HG02973 (cell line): ENCODE measurements around the gene GAL3ST3.

Experiments used
- ATAC-seq: cut with Tn5 transposase; IDR thresholded peaks from one replicate; pipeline ENCODE4 v1.9.1; 2021; ENCODE audit warnings: moderate library complexity; ENCODE audit not compliant: unreplicated experiment

GAL3ST3 gene

GRCh38 chr11:66069715-66070603 lies 21.0 kb upstream of the GAL3ST3 start, which contains the start of gene PACS1:
Gene PACS1 (plus strand): TSS chr11:66070272. CDS start chr11:66070487, 215 bp downstream.
- peak; percentile 39 for ATAC-seq

DNA sequence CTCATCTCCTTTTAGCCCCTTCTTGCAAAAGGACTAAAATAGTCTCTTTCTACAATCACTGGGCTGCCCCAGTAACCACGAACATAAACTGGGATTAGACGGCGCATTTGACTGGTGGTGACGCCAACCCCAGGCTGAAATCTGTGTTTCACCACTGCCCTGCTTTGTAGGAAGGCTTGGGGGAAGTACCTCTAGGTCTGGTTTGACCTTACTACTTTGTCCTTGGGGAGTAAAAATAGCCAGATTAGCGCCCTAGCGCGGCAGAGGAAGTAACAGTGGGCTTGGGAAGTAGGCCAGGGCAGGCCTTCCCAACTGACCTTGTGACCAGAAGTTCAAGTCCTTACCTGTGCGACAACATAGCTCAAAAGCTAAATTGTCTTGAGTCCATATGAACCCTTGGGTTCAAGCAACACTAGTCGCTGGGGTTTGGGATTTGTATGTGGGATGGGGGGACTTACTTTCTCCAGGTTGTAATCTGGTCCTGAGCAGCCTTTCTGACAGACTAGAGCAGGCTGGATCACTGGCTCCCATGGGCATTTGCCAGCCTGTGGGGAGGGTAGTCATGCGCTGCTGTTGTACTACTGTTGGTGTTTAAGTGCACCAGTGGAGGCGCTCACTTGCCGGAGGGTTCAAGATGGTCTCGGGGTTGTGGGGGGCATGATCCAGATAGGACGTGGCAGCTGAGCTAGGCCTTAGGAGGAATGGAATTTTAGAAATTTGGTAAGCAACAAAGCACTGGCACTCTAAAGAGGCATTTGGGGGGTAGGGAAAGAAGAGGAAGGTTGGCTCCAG lies 20.2 kb upstream of the GAL3ST3 start:
- ATAC-seq, result no peak

GRCh38 chr11:66068154-66068821 lies 19.3 kb upstream of the GAL3ST3 start:
- ATAC-seq, result no peak

- no peak for ATAC-seq
Measured at GRCh38 chr11:66067640-66068039, 18.7 kb upstream of the GAL3ST3 start.

GRCh38 chr11:66066751-66067150 lies 17.8 kb upstream of the GAL3ST3 start:
- no peak for ATAC-seq

GRCh38 chr11:66064571-66064970 lies 15.6 kb upstream of the GAL3ST3 start:
- ATAC-seq, result no peak

DNA sequence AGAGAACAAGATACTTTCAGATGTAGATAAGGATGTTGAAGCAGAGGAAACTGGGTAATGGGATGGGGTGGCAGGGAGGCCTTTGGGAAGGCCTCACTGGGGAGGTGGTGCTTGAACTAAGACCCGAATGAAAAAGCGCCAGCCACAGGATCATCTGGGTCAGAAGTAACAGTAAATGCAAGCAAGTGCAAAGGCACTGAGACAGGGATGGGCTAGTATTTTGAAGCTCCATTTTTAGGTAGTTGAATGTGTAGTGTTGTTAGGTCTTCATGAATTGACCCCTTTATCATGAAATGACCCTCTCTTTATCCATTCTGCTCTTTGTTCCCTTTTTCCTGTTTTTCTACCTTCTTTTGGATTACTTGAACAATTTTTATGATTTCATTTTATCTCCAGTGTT lies 14.9 kb upstream of the GAL3ST3 start:
- no peak for ATAC-seq

DNA sequence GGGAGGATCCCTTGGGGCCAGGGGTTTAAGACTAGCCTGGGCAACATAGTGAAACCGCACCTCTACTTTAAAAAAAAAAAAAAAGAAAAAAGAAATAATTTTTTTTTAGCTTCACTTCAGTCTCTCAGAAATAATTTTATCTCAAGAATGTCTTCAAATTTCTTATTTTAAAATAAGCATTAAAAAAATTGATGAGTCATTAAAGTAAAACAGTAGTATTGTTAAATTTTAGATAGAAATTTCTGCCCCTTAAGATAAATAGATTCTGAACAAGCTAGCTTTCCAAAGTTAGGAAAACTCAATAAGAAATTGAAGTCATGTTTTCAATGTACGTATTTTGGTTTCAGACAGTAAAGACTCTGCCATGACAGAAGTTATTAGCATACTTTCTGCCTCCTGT lies 13.4 kb upstream of the GAL3ST3 start:
- ATAC-seq, result no peak

DNA sequence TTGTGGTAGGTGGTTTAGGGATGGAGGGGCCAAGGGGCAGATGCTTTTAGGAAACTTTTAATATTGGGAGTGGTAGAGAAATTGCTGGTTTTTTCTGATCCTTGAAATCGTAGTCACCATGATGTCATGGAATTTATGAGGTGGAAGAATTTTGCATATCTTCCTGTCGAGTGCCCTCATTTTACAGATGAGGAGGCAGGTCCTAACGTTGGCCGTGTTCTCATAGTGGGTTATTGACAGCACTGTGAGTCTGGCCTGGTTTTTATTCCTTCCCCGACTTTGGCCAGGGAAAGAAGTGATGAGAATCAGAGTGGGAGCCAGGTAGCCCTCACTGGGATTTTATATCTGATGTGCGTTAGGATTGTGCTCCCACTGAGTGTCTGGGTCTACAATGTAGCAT lies 12.3 kb upstream of the GAL3ST3 start:
- ATAC-seq, result no peak

- no peak for ATAC-seq
Measured at GRCh38 chr11:66059966-66060680, 11.2 kb upstream of the GAL3ST3 start.

DNA sequence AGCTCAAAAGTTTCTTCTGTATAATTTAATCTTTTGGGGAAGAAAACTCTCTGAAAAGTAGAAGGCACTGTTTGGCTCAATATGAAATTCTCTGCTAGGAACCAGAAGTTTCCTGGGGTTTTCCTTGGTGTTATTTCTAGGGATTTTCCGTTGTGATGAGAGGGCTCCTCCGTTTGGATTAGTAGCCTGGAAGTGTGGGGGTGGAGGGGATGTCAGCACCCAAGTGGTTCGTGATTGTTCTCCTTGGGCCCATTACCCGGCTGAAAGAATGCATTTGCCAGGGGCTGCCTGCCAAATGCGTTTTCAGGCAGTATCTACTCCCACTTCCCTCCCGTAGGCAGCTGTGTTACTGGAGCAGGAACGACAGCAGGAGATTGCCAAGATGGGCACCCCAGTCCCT lies 7.5 kb upstream of the GAL3ST3 start:
- ATAC-seq, result no peak

DNA sequence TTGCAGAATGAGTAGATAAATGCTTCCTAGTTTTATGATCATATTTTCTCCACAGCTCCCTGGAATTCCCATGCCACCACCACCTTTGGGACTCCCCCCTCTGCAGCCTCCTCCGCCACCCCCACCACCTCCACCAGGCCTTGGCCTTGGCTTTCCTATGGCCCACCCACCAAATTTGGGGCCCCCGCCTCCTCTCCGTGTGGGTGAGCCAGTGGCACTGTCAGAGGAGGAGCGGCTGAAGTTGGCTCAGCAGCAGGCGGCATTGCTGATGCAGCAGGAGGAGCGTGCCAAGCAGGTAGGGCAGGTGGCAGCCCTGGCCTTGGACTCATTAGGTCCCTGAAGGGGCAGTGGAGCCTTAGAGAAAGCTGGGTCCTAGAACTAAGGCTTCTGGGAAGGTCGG lies 6.1 kb upstream of the GAL3ST3 start:
- ATAC-seq, result no peak

DNA sequence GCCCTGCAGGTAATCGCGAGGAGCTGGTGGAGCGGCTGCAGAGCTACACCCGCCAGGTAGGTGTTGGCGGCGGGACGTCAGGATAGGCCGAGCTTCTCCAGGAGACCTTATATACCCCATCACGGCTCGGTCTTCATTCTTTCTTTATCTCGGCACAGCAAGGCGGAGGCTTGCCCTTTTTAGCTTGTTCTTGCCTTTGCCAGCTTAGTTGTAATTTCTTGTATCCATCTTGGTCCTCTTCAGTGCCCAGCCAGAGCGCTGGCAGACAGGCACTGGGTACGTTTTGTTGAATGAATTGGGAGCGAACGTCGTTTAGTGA lies 3.7 kb upstream of the GAL3ST3 start:
- ATAC-seq, result peak; percentile 12

DNA sequence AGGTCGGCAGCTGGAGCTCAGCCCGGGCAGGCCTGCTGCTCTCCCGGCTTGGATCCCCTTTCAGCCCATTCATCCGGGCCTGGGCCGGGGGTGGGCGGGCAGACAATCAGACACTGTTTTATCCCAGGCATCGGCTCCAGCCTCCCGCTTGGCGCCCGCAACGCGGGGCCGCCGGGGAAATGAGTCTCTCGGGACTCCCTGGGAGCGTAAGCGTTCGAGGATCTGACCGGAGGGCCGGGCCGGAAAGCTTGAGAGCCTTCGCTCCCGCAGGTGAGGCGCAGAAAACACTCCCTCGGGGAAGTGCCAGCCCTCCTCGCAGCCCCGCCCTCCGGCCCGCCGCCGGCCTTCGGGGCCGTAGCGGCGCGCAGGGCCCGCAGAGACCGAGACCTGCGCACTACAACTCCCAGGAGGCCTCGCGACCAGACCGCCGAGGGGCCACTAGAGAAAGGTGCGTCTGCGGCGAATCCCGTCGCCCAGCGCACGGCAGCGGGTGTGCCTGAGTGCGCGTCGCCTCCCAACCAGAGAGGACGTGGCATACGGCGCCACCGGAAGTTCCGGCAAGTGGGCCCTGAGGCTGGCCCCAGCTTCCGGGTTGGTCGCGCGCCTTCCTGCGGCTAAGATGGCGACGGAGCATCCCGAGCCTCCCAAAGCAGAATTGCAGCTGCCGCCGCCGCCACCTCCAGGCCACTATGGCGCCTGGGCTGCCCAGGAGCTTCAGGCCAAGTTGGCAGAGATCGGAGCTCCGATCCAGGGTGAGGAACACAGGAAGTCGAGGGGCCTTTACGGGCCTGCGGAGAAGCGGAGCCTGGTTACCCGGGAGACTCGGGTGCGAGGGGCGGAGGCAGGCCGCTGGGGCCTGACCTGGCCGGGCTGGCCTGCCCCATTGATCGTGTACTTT lies 3.1 kb upstream of the GAL3ST3 start, which contains the start of gene SF3B2:
TSS of gene SF3B2 (plus strand) at position 599 of the 898 bp plus-strand sequence. CDS start at position 620, 21 bp downstream.
- peak; percentile 90 for ATAC-seq

- no peak for ATAC-seq
Measured at GRCh38 chr11:66051371-66051765, 2.4 kb upstream of the GAL3ST3 start.

DNA sequence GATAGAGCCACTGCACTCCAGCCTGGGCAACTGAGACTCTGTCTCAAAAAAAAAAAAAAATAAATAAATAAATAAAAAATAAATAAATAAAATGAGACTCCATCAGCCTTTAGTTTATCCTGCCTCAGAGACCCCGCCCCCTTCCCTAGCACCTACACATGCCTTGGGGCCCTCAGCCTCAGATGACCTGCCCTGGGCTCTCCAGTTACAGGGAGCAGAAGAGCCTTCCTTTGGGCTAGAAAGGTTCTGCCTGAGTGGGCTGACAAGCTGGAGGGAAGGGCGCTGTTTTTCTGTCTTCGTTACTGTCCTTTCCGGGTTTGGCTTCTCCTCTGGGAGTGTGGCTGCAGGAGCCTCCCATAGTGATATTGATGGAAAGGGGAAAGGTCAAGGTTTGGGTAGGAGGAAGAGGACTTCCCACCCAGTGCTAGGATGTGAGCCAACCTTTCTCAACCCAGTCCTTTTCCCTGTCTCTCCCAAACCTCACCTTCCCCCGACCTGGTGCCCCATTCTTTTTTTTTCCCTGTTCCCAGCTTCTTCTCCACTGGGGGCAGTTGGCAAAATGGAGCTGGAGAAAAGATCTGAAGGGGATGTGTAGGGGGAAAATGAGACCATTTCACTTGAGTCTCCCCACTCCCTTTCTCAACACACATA lies 1.7 kb upstream of the GAL3ST3 start:
- ATAC-seq, result no peak

GRCh38 chr11:66047541-66048365 lies 1.2 kb downstream of the GAL3ST3 start:
- ATAC-seq, result no peak

DNA sequence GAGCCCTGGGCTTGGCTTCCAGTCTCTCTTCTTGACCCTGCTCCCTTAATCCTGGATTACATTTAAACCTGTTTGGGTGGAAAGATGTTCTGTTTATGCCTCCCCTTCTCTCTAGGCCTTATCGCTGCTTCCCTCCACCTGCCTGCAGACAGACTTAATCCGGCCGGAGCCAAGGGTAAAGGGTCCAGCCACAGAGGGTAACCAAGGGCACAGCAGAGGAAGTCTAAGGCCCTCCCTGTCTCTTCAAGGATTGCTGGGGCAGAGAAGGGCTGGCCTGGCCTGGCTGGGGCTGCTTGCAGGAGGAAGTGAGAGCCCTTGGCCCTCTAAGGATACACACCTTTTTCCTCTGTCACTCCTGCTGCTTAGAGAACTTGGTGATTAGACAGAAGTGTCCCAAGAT lies 2.1 kb downstream of the GAL3ST3 start:
- ATAC-seq, result no peak
